Measurements from ENCODE around the gene SMAD5.

SMAD5 gene

GRCh38 chr5:136193322-136193935, 60.8 kb downstream of the SMAD5 start:
- no peaks in the 10 kb centered on the region for H3F3A ChIP-seq (ENCODE audit: insufficient read depth, low read length)
- H3K27ac ChIP-seq (ENCODE audit: low read length), result no peak overlapping the region
- no peak overlapping the region for H3K4me3 ChIP-seq (ENCODE audit: low read length)
- TF ChIP-seq CTCF (IDR thresholded peaks at IDR 0.05; ENCODE audit: low read length), result no peak
- no peak for TF ChIP-seq EZH2phosphoT487 (IDR thresholded peaks at IDR 0.05; ENCODE audit: low read length)
- no peak for TF ChIP-seq EZH2 (optimal IDR thresholded peaks at IDR 0.05; ENCODE audit: low read depth, low read length)
- no peak overlapping the region for H3K9ac ChIP-seq (ENCODE audit: low read length)
- H3K4me1 ChIP-seq (ENCODE audit: low read length), result no peaks in the 10 kb centered on the region
- H3K27me3 ChIP-seq (replicated peaks; ENCODE audit: insufficient read depth, low read length), result no peaks in the 10 kb centered on the region
- H2AFZ ChIP-seq (ENCODE audit: low read length), result no peak overlapping the region
- no peaks in the 10 kb centered on the region for H3K36me3 ChIP-seq (replicated peaks; ENCODE audit: insufficient read depth, low read length)
- H3K9me2 ChIP-seq (replicated peaks; ENCODE audit: insufficient read depth, low read length), result no peaks in the 10 kb centered on the region
- H3K4me2 ChIP-seq (ENCODE audit: low read depth, low read length), result no peak overlapping the region
- no peaks in the 10 kb centered on the region for H3K9me3 ChIP-seq (replicated peaks; ENCODE audit: insufficient read depth, low read length)
- H3K79me2 ChIP-seq (ENCODE audit: low read length), result no peaks in the 10 kb centered on the region
- H4K20me1 ChIP-seq (ENCODE audit: insufficient read depth, low read length), result no peaks in the 10 kb centered on the region
- no peak for DNase-seq

- no peaks in the 10 kb centered on the region for H3K9me2 ChIP-seq (replicated peaks; ENCODE audit: insufficient read depth, low read length)
- H3K4me1 ChIP-seq (ENCODE audit: low read length), result no peaks in the 10 kb centered on the region
- no peaks in the 10 kb centered on the region for H3K79me2 ChIP-seq (ENCODE audit: low read length)
- DNase-seq, result no peak
- H3K27me3 ChIP-seq (replicated peaks; ENCODE audit: insufficient read depth, low read length), result no peaks in the 10 kb centered on the region
- H3K9ac ChIP-seq (ENCODE audit: low read length), result no peak overlapping the region
- H3K4me3 ChIP-seq (ENCODE audit: low read length), result no peak overlapping the region
- no peak overlapping the region for H3K4me2 ChIP-seq (ENCODE audit: low read depth, low read length)
- no peaks in the 10 kb centered on the region for H4K20me1 ChIP-seq (ENCODE audit: insufficient read depth, low read length)
- no peaks in the 10 kb centered on the region for H3K9me3 ChIP-seq (replicated peaks; ENCODE audit: insufficient read depth, low read length)
- no peak overlapping the region for H2AFZ ChIP-seq (ENCODE audit: low read length)
- no peak overlapping the region for H3K27ac ChIP-seq (ENCODE audit: low read length)
- no peak for TF ChIP-seq CTCF (IDR thresholded peaks at IDR 0.05; ENCODE audit: low read length)
- no peak for TF ChIP-seq EZH2phosphoT487 (IDR thresholded peaks at IDR 0.05; ENCODE audit: low read length)
- TF ChIP-seq EZH2 (optimal IDR thresholded peaks at IDR 0.05; ENCODE audit: low read depth, low read length), result no peak
- no peaks in the 10 kb centered on the region for H3K36me3 ChIP-seq (replicated peaks; ENCODE audit: insufficient read depth, low read length)
- no peaks in the 10 kb centered on the region for H3F3A ChIP-seq (ENCODE audit: insufficient read depth, low read length)
Observed at GRCh38 chr5:136194576-136194975, 61.9 kb downstream of the SMAD5 start.

- Histone ChIP-seq H3K36me3 (replicated peaks; ENCODE audit: insufficient read depth, low read length) (no peaks in the 10 kb centered on the region), H3K9me2 (replicated peaks; ENCODE audit: insufficient read depth, low read length) (no peaks in the 10 kb centered on the region), H3K9ac (ENCODE audit: low read length) (no peak overlapping the region), H3K79me2 (ENCODE audit: low read length) (no peaks in the 10 kb centered on the region), H3F3A (ENCODE audit: insufficient read depth, low read length) (no peaks in the 10 kb centered on the region), H3K4me3 (ENCODE audit: low read length) (no peak overlapping the region), H4K20me1 (ENCODE audit: insufficient read depth, low read length) (no peaks in the 10 kb centered on the region), H2AFZ (ENCODE audit: low read length) (no peak overlapping the region), H3K4me1 (ENCODE audit: low read length) (no peaks in the 10 kb centered on the region), H3K27ac (ENCODE audit: low read length) (no peak overlapping the region), H3K9me3 (replicated peaks; ENCODE audit: insufficient read depth, low read length) (no peaks in the 10 kb centered on the region), H3K27me3 (replicated peaks; ENCODE audit: insufficient read depth, low read length) (no peaks in the 10 kb centered on the region), H3K4me2 (ENCODE audit: low read depth, low read length) (no peak overlapping the region)
- TF ChIP-seq CTCF (IDR thresholded peaks at IDR 0.05; ENCODE audit: low read length), result no peak
- no peak for TF ChIP-seq EZH2phosphoT487 (IDR thresholded peaks at IDR 0.05; ENCODE audit: low read length)
- TF ChIP-seq EZH2 (optimal IDR thresholded peaks at IDR 0.05; ENCODE audit: low read depth, low read length), result no peak
- no peak for DNase-seq
Observed at GRCh38 chr5:136195971-136196820, 63.6 kb downstream of the SMAD5 start.
